ENCODE results near the gene RNF152. TPM values are rescaled to one million over a fixed set of nuclear protein-coding genes. Genes with fewer than 3 reads are reported as not detected.

RNF152 gene
- total RNA-seq, 1 donor from 2014 or later, result 16.9 TPM

- H3K4me1 Mint-ChIP-seq (ENCODE audit: low read depth, unreplicated experiment), result peaks cover 7% of the 10 kb centered on the region
Measured at GRCh38 chr18:61852496-61852895, 40.3 kb downstream of the RNF152 start.

GRCh38 chr18:61851940-61852451, 40.8 kb downstream of the RNF152 start:
- no peaks in the 10 kb centered on the region for H3K36me3 Mint-ChIP-seq (ENCODE audit: unreplicated experiment)
- no peak for DNase-seq
- TF ChIP-seq, protein P1, sequence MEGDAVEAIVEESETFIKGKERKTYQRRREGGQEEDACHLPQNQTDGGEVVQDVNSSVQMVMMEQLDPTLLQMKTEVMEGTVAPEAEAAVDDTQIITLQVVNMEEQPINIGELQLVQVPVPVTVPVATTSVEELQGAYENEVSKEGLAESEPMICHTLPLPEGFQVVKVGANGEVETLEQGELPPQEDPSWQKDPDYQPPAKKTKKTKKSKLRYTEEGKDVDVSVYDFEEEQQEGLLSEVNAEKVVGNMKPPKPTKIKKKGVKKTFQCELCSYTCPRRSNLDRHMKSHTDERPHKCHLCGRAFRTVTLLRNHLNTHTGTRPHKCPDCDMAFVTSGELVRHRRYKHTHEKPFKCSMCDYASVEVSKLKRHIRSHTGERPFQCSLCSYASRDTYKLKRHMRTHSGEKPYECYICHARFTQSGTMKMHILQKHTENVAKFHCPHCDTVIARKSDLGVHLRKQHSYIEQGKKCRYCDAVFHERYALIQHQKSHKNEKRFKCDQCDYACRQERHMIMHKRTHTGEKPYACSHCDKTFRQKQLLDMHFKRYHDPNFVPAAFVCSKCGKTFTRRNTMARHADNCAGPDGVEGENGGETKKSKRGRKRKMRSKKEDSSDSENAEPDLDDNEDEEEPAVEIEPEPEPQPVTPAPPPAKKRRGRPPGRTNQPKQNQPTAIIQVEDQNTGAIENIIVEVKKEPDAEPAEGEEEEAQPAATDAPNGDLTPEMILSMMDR (IDR thresholded peaks at IDR 0.05; ENCODE audit: partially characterized antibody, unreplicated experiment), result no peak
- no peaks in the 10 kb centered on the region for H3K27me3 Mint-ChIP-seq (ENCODE audit: unreplicated experiment)
- H3K4me1 Mint-ChIP-seq (ENCODE audit: low read depth, unreplicated experiment), result peaks cover 7% of the 10 kb centered on the region
- no peak overlapping the region for H3K4me3 Mint-ChIP-seq (ENCODE audit: unreplicated experiment)
- H3K27ac Mint-ChIP-seq (ENCODE audit: unreplicated experiment), result no peak overlapping the region
- peaks cover 2% of the 10 kb centered on the region for H3K9me3 Mint-ChIP-seq (ENCODE audit: unreplicated experiment)

More at GRCh38 chr18:61852496-61852895, 40.3 kb downstream of the RNF152 start:
- Mint-ChIP-seq H3K27me3 (ENCODE audit: unreplicated experiment) (no peaks in the 10 kb centered on the region), H3K9me3 (ENCODE audit: unreplicated experiment) (peaks cover 2% of the 10 kb centered on the region), H3K4me3 (ENCODE audit: unreplicated experiment) (no peak overlapping the region), H3K36me3 (ENCODE audit: unreplicated experiment) (no peaks in the 10 kb centered on the region), H3K27ac (ENCODE audit: unreplicated experiment) (no peak overlapping the region)
- TF ChIP-seq, protein P1 (IDR thresholded peaks at IDR 0.05; ENCODE audit: partially characterized antibody, unreplicated experiment), result no peak
- no peak for DNase-seq

DNA sequence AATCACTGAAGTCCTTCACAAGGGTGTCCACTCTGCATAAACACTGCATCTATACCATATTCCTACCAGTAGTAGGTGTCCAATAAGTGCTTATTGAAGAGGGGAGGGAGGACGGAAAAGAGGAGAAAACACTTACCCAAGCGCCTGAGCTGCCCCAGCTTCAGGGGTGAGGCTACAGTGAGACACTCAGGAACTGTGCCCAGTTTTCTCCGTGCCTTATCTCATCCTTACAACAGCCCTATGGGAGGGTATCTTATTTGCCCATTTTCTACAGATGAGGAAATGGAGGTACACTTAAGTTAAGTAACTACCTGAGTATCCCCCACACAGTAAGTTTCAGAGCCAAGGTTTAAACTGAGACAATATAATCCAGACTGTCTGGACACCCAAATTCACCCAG, 41.5 kb downstream of the RNF152 start:
- Mint-ChIP-seq H3K9me3 (ENCODE audit: unreplicated experiment) (peaks cover 3% of the 10 kb centered on the region), H3K4me1 (ENCODE audit: low read depth, unreplicated experiment) (peaks cover 7% of the 10 kb centered on the region), H3K4me3 (ENCODE audit: unreplicated experiment) (no peak overlapping the region), H3K36me3 (ENCODE audit: unreplicated experiment) (no peaks in the 10 kb centered on the region), H3K27ac (ENCODE audit: unreplicated experiment) (no peak overlapping the region), H3K27me3 (ENCODE audit: unreplicated experiment) (no peaks in the 10 kb centered on the region)
- no peak for DNase-seq
- TF ChIP-seq, protein P1 (IDR thresholded peaks at IDR 0.05; ENCODE audit: partially characterized antibody, unreplicated experiment), result no peak

- no peak overlapping the region for H3K27ac Mint-ChIP-seq (ENCODE audit: unreplicated experiment)
- H3K4me3 Mint-ChIP-seq (ENCODE audit: unreplicated experiment), result no peak overlapping the region
- H3K9me3 Mint-ChIP-seq (ENCODE audit: unreplicated experiment), result peaks cover 4% of the 10 kb centered on the region
- no peaks in the 10 kb centered on the region for H3K27me3 Mint-ChIP-seq (ENCODE audit: unreplicated experiment)
- no peak for DNase-seq
- peaks cover 7% of the 10 kb centered on the region for H3K4me1 Mint-ChIP-seq (ENCODE audit: low read depth, unreplicated experiment)
- TF ChIP-seq, protein P1 (IDR thresholded peaks at IDR 0.05; ENCODE audit: partially characterized antibody, unreplicated experiment), result no peak
- no peaks in the 10 kb centered on the region for H3K36me3 Mint-ChIP-seq (ENCODE audit: unreplicated experiment)
Measured at GRCh38 chr18:61850756-61851155, 42.1 kb downstream of the RNF152 start.

GRCh38 chr18:61847164-61847791, 45.5 kb downstream of the RNF152 start:
- Mint-ChIP-seq H3K36me3 (ENCODE audit: unreplicated experiment) (no peaks in the 10 kb centered on the region), H3K4me1 (ENCODE audit: low read depth, unreplicated experiment) (peaks cover 10% of the 10 kb centered on the region), H3K9me3 (ENCODE audit: unreplicated experiment) (peaks cover 6% of the 10 kb centered on the region), H3K4me3 (ENCODE audit: unreplicated experiment) (no peak overlapping the region), H3K27ac (ENCODE audit: unreplicated experiment) (no peak overlapping the region), H3K27me3 (ENCODE audit: unreplicated experiment) (peaks cover under 1% of the 10 kb centered on the region)
- no peak for DNase-seq
- TF ChIP-seq, protein P1 (IDR thresholded peaks at IDR 0.05; ENCODE audit: partially characterized antibody, unreplicated experiment), result no peak

Data from glutamatergic neuron (in vitro differentiated cells).